Activated CD8-positive, alpha-beta T cell treated with anti-CD3 and anti-CD28 coated beads for 36 hours (primary cell): ENCODE measurements around the gene DAB2IP. TPM values are rescaled to one million over a fixed set of nuclear protein-coding genes. Genes with fewer than 3 reads are reported as not detected.
"Not testable (repeated sequence)": the region's sequence is repeated elsewhere in the genome, so short reads cannot be mapped to it uniquely, and the experiment has no call there.

Experiments used
- ATAC-seq: fragments of 200-7000 bp; cut with Tn5 transposase; one replicate; pipeline ENCODE4 v1.10.0; 2021; ENCODE audit warnings: mild to moderate bottlenecking, moderate library complexity
- CTCF ChIA-PET: fragments of 350-600 bp; sonication (Branson Sonifier 250); formaldehyde crosslinking; loops from one replicate; lab custom pipeline; 2021; ENCODE audit warnings: antibody characterized with exemption; lab: Charles Lee
- POLR2A ChIA-PET: fragments of 350-600 bp; sonication (Branson Sonifier 250); formaldehyde crosslinking; loops from one replicate; lab custom pipeline; 2021; ENCODE audit warnings: antibody characterized with exemption; lab: Charles Lee
- DNase-seq: peaks from one replicate; pipeline ENCODE4 v3.0.0-alpha.2; 2020
- H3K27ac Mint-ChIP-seq: one replicate; pipeline ENCODE4 v1.8.0; 2021; ENCODE audit warnings: mild to moderate bottlenecking, mixed read lengths
- H3K27me3 Mint-ChIP-seq: one replicate; pipeline ENCODE4 v1.8.0; 2021; ENCODE audit warnings: mixed read lengths
- H3K36me3 Mint-ChIP-seq: one replicate; pipeline ENCODE4 v1.8.0; 2021; ENCODE audit warnings: low read depth, mixed read lengths
- H3K4me1 Mint-ChIP-seq: one replicate; pipeline ENCODE4 v1.8.0; 2021; ENCODE audit warnings: low read depth, mixed read lengths
- H3K4me3 Mint-ChIP-seq: one replicate; pipeline ENCODE4 v1.8.0; 2021; ENCODE audit warnings: mild to moderate bottlenecking, moderate library complexity, mixed read lengths
- H3K9me3 Mint-ChIP-seq: one replicate; pipeline ENCODE4 v1.8.0; 2021; ENCODE audit warnings: mixed read lengths
- intact Hi-C: fragments of 100-400 bp; cut with micrococcal nuclease; formaldehyde crosslinking; loops from one replicate; pipeline ENCODE4 v1.10.0; 2022
- total RNA-seq, 2 experiments: library from RNA; stranded (reverse); gene quantifications; one replicate each; pipeline ENCODE4 v1.2.3, GENCODE V29; 2021
- TF ChIP-seq, protein P1 (sequence below): fragments of 200-600 bp; IDR thresholded peaks from one replicate; pipeline ENCODE4 v1.8.0; 2022; ENCODE audit warnings: antibody characterized with exemption, mild to moderate bottlenecking

Gene DAB2IP
- total RNA-seq, 2 experiments from 2014 or later: 0.54 to 1.5 TPM

DNA sequence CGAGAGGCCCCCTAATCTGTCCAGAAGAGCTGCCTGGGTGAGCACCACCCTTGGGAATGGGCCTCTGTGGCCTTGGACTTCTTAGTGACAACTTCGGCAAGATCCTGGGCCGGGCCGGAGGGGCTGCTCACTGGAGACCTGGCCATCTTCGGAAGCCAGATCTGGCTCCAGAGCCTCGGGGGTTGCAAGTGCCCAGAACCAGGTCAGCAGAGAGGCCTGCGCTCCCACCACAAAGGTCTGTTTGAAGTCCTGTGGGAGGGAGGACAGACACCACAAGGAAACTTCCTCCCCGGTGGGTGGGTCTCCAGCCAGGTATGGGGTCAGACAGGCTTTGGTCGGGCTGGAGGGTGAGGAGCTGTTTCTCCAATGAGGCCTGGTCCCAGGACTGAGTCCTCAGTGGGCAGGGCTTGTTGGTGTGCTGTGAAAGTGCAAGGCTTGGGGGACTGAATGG lies 86.1 kb downstream of the DAB2IP start:
- ChIA-PET CTCF (interaction anchor here (1.5 kb wide), 1 partner anchor 50 kb away, joined by 4 read pairs; no protein-coding TSS in a partner anchor), POLR2A (no interaction called here)
- peaks cover 19% of the 10 kb centered on the region for H3K4me1 Mint-ChIP-seq
- peaks cover 19% of the 10 kb centered on the region for H3K27me3 Mint-ChIP-seq
- no peak overlapping the region for H3K27ac Mint-ChIP-seq
- H3K36me3 Mint-ChIP-seq: no peaks in the 10 kb centered on the region
- intact Hi-C loops: no loop called here
- H3K9me3 Mint-ChIP-seq: no peaks in the 10 kb centered on the region
- ATAC-seq (no peak), DNase-seq (no peak)
- no peak overlapping the region for H3K4me3 Mint-ChIP-seq
- TF ChIP-seq, protein P1, sequence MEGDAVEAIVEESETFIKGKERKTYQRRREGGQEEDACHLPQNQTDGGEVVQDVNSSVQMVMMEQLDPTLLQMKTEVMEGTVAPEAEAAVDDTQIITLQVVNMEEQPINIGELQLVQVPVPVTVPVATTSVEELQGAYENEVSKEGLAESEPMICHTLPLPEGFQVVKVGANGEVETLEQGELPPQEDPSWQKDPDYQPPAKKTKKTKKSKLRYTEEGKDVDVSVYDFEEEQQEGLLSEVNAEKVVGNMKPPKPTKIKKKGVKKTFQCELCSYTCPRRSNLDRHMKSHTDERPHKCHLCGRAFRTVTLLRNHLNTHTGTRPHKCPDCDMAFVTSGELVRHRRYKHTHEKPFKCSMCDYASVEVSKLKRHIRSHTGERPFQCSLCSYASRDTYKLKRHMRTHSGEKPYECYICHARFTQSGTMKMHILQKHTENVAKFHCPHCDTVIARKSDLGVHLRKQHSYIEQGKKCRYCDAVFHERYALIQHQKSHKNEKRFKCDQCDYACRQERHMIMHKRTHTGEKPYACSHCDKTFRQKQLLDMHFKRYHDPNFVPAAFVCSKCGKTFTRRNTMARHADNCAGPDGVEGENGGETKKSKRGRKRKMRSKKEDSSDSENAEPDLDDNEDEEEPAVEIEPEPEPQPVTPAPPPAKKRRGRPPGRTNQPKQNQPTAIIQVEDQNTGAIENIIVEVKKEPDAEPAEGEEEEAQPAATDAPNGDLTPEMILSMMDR: no peak

DNA sequence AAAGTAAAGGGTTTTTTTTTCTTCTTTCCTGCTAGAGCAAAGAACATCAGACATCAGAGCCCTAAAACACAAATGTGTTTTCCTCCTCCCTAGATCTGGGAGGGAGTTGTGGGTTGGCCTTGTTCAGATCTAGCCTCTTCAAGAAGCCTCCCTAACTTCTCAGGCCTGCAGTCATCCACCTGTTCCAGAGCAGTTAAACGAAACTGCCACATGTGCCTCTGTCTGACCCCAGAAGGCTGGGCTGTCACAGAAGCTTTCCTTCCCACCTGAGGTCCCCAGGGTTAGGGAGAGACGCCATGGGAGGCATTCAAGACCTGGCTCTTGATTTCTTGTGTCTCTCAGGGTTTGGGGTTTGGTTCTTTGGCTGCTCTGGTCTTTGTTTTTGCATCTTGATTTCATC lies 87.0 kb downstream of the DAB2IP start:
- DNase-seq (no peak), ATAC-seq (no peak)
- CTCF ChIA-PET: interaction anchor here (1.5 kb wide), 1 partner anchor 51 kb away, joined by 4 read pairs; no protein-coding TSS in a partner anchor
- intact Hi-C loops: no loop called here
- Mint-ChIP-seq H3K36me3 (no peaks in the 10 kb centered on the region), H3K27ac (no peak overlapping the region), H3K4me1 (peaks cover 16% of the 10 kb centered on the region), H3K9me3 (no peaks in the 10 kb centered on the region), H3K4me3 (no peak overlapping the region), H3K27me3 (peaks cover 19% of the 10 kb centered on the region)
- POLR2A ChIA-PET: no interaction called here
- TF ChIP-seq, protein P1: no peak

DNA sequence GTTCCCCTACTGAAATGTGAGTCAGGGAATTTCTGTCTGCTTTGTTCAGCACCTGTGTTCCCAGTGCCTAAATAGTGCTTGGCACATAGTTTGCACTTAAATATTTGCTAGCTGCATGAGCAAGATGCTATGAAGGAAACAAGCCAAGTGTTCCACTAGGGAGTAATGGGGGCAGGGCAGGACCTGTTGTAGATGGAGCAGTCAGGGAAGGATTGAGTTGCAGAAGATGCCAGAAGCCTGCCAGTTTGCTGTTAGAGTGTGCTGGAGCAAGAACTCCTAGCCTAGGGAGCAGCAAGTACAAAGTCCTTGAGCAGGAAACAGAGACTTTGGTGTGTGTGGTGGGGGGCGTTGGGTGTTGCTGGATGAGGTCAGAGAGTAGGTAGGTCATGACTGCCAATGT lies 87.5 kb downstream of the DAB2IP start:
- Mint-ChIP-seq H3K4me1 (peaks cover 12% of the 10 kb centered on the region), H3K27ac (no peak overlapping the region), H3K9me3 (no peaks in the 10 kb centered on the region), H3K27me3 (peaks cover 19% of the 10 kb centered on the region), H3K36me3 (no peaks in the 10 kb centered on the region), H3K4me3 (no peak overlapping the region)
- TF ChIP-seq, protein P1: no peak
- no peak for DNase-seq
- CTCF ChIA-PET: no interaction called here
- POLR2A ChIA-PET: no interaction called here
- intact Hi-C loops: no loop called here
- no peak for ATAC-seq

DNA sequence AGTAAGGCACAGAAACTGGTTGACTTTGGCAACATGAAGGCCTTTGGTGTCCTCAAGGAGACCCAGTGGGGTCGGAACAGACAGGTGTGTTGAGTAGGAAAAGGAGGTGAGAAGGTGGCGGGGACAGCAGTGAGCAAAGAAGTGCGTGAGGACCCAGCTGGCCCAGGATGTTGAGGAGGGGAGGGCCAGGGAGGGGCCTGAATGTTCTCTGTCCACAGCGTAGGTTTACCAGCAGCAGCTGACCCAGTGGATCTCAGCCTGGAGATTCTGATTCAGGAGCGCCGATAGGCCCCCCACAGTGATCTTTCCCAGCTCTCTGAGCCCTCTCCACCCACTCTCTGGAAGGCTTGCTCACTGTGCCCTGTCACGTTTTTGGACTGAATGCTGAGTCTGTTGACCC lies 88.5 kb downstream of the DAB2IP start:
- intact Hi-C loops: no loop called here
- Mint-ChIP-seq H3K9me3 (no peaks in the 10 kb centered on the region), H3K27ac (no peak overlapping the region), H3K36me3 (no peaks in the 10 kb centered on the region), H3K4me3 (no peak overlapping the region), H3K27me3 (peaks cover 14% of the 10 kb centered on the region), H3K4me1 (peaks cover 11% of the 10 kb centered on the region)
- ChIA-PET POLR2A (no interaction called here), CTCF (interaction anchor here (0.8 kb wide), 1 partner anchor 103 kb away, joined by 3 read pairs; no protein-coding TSS in a partner anchor)
- DNase-seq (no peak), ATAC-seq (no peak)
- TF ChIP-seq, protein P1: no peak

DNA sequence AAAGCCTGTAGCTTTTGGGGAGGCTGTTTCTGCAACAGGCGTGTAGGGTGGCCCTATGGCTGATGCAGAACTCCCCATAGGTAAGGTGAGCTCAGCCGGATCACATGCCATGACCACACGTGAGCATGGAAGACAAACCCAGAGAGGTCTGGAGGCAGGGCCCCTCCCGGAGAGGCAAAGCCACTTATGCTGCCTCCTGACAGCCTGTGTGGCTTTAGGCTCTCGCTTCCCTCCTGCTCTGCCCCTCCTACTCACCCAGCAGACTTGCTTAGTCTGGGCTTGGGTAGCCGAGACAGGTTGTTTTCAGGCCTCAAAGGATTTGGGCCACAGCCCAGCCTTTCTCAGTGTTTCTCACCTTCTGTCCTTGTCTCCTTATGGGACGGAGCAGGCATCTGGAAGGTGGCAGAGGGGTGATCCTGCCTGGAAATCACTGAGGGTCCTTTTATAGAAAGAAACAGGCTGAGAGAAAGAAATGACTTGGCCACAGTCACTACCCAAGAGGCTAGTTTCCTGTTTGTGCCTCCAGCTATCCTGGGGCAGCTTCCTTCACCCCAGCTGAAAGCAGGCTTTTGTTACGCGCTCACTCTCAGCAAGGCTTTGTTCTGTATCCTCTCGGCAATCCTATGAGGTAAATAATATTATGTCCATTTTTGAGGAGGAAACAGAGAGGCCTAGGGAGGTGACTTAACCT lies 89.9 kb downstream of the DAB2IP start:
- intact Hi-C loops: no loop called here
- H3K36me3 Mint-ChIP-seq: no peaks in the 10 kb centered on the region
- no peak overlapping the region for H3K4me3 Mint-ChIP-seq
- H3K27me3 Mint-ChIP-seq: peaks cover 4% of the 10 kb centered on the region
- H3K9me3 Mint-ChIP-seq: no peaks in the 10 kb centered on the region
- ATAC-seq (no peak), DNase-seq (no peak)
- CTCF ChIA-PET: interaction anchor here (0.9 to 1.2 kb wide), 2 partner anchors 54 to 254 kb away, joined by 3 read pairs; no protein-coding TSS in a partner anchor
- TF ChIP-seq, protein P1: no peak
- H3K27ac Mint-ChIP-seq: no peak overlapping the region
- peaks cover 4% of the 10 kb centered on the region for H3K4me1 Mint-ChIP-seq
- POLR2A ChIA-PET: no interaction called here

DNA sequence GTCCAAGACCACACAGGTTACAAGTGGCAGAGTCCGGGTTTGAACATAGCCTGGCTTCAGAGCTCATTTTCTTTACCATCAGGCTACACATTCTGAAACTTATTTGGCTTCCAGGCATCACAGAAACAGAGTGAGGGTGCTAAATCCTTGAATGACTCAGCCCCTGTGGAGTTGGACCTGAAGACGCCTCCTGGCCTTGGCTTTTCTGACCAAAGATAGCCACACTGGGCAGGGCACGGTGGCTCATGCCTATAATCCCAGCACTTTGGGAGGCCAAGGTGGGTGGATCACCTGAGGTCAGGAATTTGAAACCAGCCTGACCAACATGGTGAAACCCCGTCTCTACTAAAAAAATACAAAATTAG lies 90.5 kb downstream of the DAB2IP start:
- H3K9me3 Mint-ChIP-seq, DNase-seq, H3K4me3 Mint-ChIP-seq, POLR2A ChIA-PET, H3K27me3 Mint-ChIP-seq, ATAC-seq, H3K36me3 Mint-ChIP-seq, H3K4me1 Mint-ChIP-seq, intact Hi-C loops, H3K27ac Mint-ChIP-seq: not testable (repeated sequence)
- CTCF ChIA-PET: interaction anchor here (0.9 to 1.2 kb wide), 2 partner anchors 55 to 253 kb away, joined by 3 read pairs; no protein-coding TSS in a partner anchor
